H9 (cell line): ENCODE data around the gene BMERB1. TPM values are rescaled to one million over a fixed set of nuclear protein-coding genes. Genes with fewer than 3 reads are reported as not detected.

ENCODE experiments used
- DNase-seq: peaks from one replicate; pipeline ENCODE4 v3.0.0-alpha.2; 2017
- H2AFZ ChIP-seq: one replicate; pipeline ENCODE4 v1.6.1; 2013; ENCODE audit warnings: mild to moderate bottlenecking, low read length, control low read depth, moderate library complexity
- H2AK5ac ChIP-seq: 2 replicates; pipeline ENCODE4 v1.6.1; 2013; ENCODE audit warnings: low read length, control low read depth, mixed read lengths; ENCODE audit not compliant: insufficient read length
- H2BK120ac ChIP-seq: one replicate; pipeline ENCODE4 v1.6.1; 2013; ENCODE audit warnings: low read depth, mild to moderate bottlenecking, low read length, control low read depth, inconsistent platforms; ENCODE audit not compliant: poor library complexity, severe bottlenecking
- H2BK12ac ChIP-seq: 2 replicates; pipeline ENCODE4 v1.6.1; 2013; ENCODE audit warnings: low read length, control low read depth, mixed read lengths, low read depth; ENCODE audit not compliant: insufficient read length
- H2BK15ac ChIP-seq: 2 replicates; pipeline ENCODE4 v1.6.1; 2013; ENCODE audit warnings: low read depth, low read length, control low read depth
- H2BK20ac ChIP-seq: one replicate; pipeline ENCODE4 v1.6.1; 2013; ENCODE audit warnings: low read depth, mild to moderate bottlenecking, low read length, control low read depth, inconsistent platforms; ENCODE audit not compliant: poor library complexity, severe bottlenecking
- H2BK5ac ChIP-seq: 2 replicates; pipeline ENCODE4 v1.6.1; 2013; ENCODE audit warnings: low read length, control low read depth, mixed read lengths; ENCODE audit not compliant: insufficient read length
- H3K14ac ChIP-seq: 2 replicates; pipeline ENCODE4 v1.6.1; 2013; ENCODE audit warnings: low read length, control low read depth; ENCODE audit not compliant: insufficient read depth
- H3K18ac ChIP-seq: 2 replicates; pipeline ENCODE4 v1.6.1; 2013; ENCODE audit warnings: low read depth, mild to moderate bottlenecking, mixed read lengths, low read length, control low read depth; ENCODE audit not compliant: insufficient read length
- H3K23ac ChIP-seq: 2 replicates; pipeline ENCODE4 v1.6.1; 2013; ENCODE audit warnings: low read length, control low read depth, mixed read lengths, low read depth; ENCODE audit not compliant: insufficient read length
- H3K23me2 ChIP-seq: 2 replicates; pipeline ENCODE4 v1.6.1; 2013; ENCODE audit warnings: low read depth, mild to moderate bottlenecking, mixed read lengths, low read length, control low read depth; ENCODE audit not compliant: insufficient read length, poor library complexity, severe bottlenecking
- H3K27ac ChIP-seq: 2 replicates; pipeline ENCODE4 v1.5.1; 2013; ENCODE audit warnings: low read length, control low read depth, mixed read lengths, low read depth; ENCODE audit not compliant: insufficient read length
- H3K27me3 ChIP-seq: 2 replicates; pipeline ENCODE4 v1.6.1; 2013; ENCODE audit warnings: low read length, control low read depth, inconsistent platforms; ENCODE audit not compliant: insufficient read depth
- H3K4ac ChIP-seq: 2 replicates; pipeline ENCODE4 v1.6.1; 2013; ENCODE audit warnings: low read depth, mild to moderate bottlenecking, control low read depth, inconsistent platforms, low read length, moderate library complexity
- H3K4me1 ChIP-seq: 2 replicates; pipeline ENCODE4 v1.6.1; 2013; ENCODE audit warnings: low read length, control low read depth, inconsistent platforms; ENCODE audit not compliant: insufficient read depth
- H3K4me2 ChIP-seq: 2 replicates; pipeline ENCODE4 v1.6.1; 2013; ENCODE audit warnings: low read length, control low read depth, mixed read lengths; ENCODE audit not compliant: insufficient read length, insufficient read depth
- H3K56ac ChIP-seq: 2 replicates; pipeline ENCODE4 v1.6.1; 2013; ENCODE audit warnings: low read depth, mild to moderate bottlenecking, mixed read lengths, low read length, control low read depth; ENCODE audit not compliant: insufficient read length
- H3K79me1 ChIP-seq: 2 replicates; pipeline ENCODE4 v1.6.1; 2013; ENCODE audit warnings: low read depth, mild to moderate bottlenecking, moderate library complexity, low read length, control low read depth, inconsistent platforms; ENCODE audit not compliant: insufficient read depth, poor library complexity, severe bottlenecking
- H3K79me2 ChIP-seq: 2 replicates; pipeline ENCODE4 v1.6.1; 2013; ENCODE audit warnings: low read length, control low read depth, inconsistent platforms; ENCODE audit not compliant: insufficient read depth
- H3K9ac ChIP-seq: 2 replicates; pipeline ENCODE4 v1.6.1; 2013; ENCODE audit warnings: low read length, control low read depth, mixed read lengths; ENCODE audit not compliant: insufficient read length; ENCODE audit errors: extremely low read depth
- H3K9me3 ChIP-seq: one replicate; pipeline ENCODE4 v1.6.1; 2013; ENCODE audit warnings: low read depth, low read length, inconsistent platforms; ENCODE audit not compliant: control insufficient read depth
- H3T11ph ChIP-seq: one replicate; pipeline ENCODE4 v1.6.1; 2013; ENCODE audit warnings: mild to moderate bottlenecking, low read length, control low read depth, inconsistent platforms
- H4K20me1 ChIP-seq: one replicate; pipeline ENCODE4 v1.6.1; 2013; ENCODE audit not compliant: control insufficient read depth, insufficient read length, insufficient read depth
- H4K5ac ChIP-seq: 2 replicates; pipeline ENCODE4 v1.6.1; 2013; ENCODE audit warnings: low read depth, mild to moderate bottlenecking, mixed read lengths, low read length, control low read depth; ENCODE audit not compliant: insufficient read length
- H4K8ac ChIP-seq: replicated peaks from 2 replicates; pipeline ENCODE4 v1.6.1; 2013; ENCODE audit warnings: low read length, control low read depth, mixed read lengths, low read depth; ENCODE audit not compliant: insufficient read length
- H4K91ac ChIP-seq: 2 replicates; pipeline ENCODE4 v1.6.1; 2013; ENCODE audit warnings: low read depth, mild to moderate bottlenecking, moderate library complexity, mixed read lengths, low read length, control low read depth; ENCODE audit not compliant: insufficient read length
- H3K27ac Mint-ChIP-seq, 3 experiments: 2 replicates in 2 of 3; 3 replicates in 1 of 3; pipeline ENCODE4 v1.8.0; 2020 to 2021; ENCODE audit warnings: mixed read lengths in 3 of 3, mild to moderate bottlenecking in 1 of 3, moderate library complexity in 1 of 3
- H3K27me3 Mint-ChIP-seq: 2 replicates; pipeline ENCODE4 v1.8.0; 2021; ENCODE audit warnings: low read depth, mild to moderate bottlenecking, moderate library complexity, mixed read lengths
- H3K36me3 Mint-ChIP-seq, 3 experiments: 2 replicates in 2 of 3; 3 replicates in 1 of 3; pipeline ENCODE4 v1.8.0; 2020 to 2021; ENCODE audit warnings: low read depth in 3 of 3, mixed read lengths in 3 of 3; ENCODE audit not compliant: insufficient read depth in 1 of 3
- H3K4me1 Mint-ChIP-seq, 2 experiments: 2 replicates each; pipeline ENCODE4 v1.8.0; 2020; ENCODE audit warnings: mixed read lengths in 2 of 2
- H3K4me3 Mint-ChIP-seq, 2 experiments: 2 replicates in 1 of 2; 3 replicates in 1 of 2; pipeline ENCODE4 v1.8.0; 2020 to 2021; ENCODE audit warnings: mild to moderate bottlenecking in 2 of 2, mixed read lengths in 2 of 2, moderate library complexity in 1 of 2
- H3K9me3 Mint-ChIP-seq, 2 experiments: 2 replicates in 1 of 2; 3 replicates in 1 of 2; pipeline ENCODE4 v1.8.0; 2020; ENCODE audit warnings: mild to moderate bottlenecking in 2 of 2, mixed read lengths in 2 of 2, moderate library complexity in 1 of 2
- WGBS: extraction: QIAGEN DNeasy Blood & Tissue Kit; methylation state at CpG from one replicate; pipeline ENCODE4 v1.1.7; 2013; ENCODE audit warnings: missing lambda C conversion rate, low lambda C conversion rate, mixed read lengths; ENCODE audit not compliant: insufficient read length; ENCODE audit errors: extremely low coverage; 5-methylcytosine and 5-hydroxymethylcytosine counted together
- total RNA-seq: library from RNA; stranded (reverse); gene quantifications from 2 replicates; pipeline ENCODE4 v1.2.1, GENCODE V29; 2021
- TF ChIP-seq, protein P1 (sequence below): fragments of 200-600 bp; sonication (generic); conservative IDR thresholded peaks from 3 replicates; pipeline ENCODE4 v1.8.0; 2021; ENCODE audit warnings: antibody characterized with exemption, mild to moderate bottlenecking

The BMERB1 gene
- total RNA-seq, 1 experiment from 2014 or later: 19.5 TPM

DNA sequence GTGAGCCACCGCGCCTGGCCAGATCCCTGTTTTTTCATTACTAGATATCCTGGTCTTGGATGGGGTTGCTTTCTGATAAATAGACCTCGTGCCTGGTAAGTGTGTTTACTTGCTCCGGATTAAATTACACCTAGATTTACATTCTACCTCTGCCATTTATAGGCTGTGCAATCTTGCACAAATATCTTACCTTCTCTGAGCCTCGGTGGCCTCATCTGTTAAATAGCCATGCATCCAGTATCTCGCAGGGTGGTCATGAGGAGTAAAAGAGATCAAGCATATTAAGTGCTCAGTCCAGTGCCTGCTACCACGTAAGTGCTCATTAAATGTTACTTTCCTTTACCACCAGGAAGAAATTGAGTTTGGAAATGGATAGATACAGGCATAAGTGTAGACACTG, 98.4 kb downstream of the BMERB1 start:
- Histone ChIP-seq H3K56ac (no peak overlapping the region), H3K79me2 (no peaks in the 10 kb centered on the region), H2BK120ac (no peak overlapping the region), H2BK5ac (no peak overlapping the region), H2BK12ac (no peak overlapping the region), H3K14ac (no peak overlapping the region), H3K23ac (no peak overlapping the region), H3K4me1 (no peaks in the 10 kb centered on the region), H3K4me2 (no peak overlapping the region), H4K20me1 (no peaks in the 10 kb centered on the region), H2BK15ac (no peak overlapping the region), H4K91ac (no peak overlapping the region), H3T11ph (no peak overlapping the region), H3K9ac (no peak overlapping the region), H2AK5ac (no peak overlapping the region), H4K5ac (no peak overlapping the region), H3K18ac (no peak overlapping the region), H3K27me3 (no peaks in the 10 kb centered on the region), H3K27ac (no peak overlapping the region), H3K9me3 (no peaks in the 10 kb centered on the region), H4K8ac (no peak overlapping the region), H2AFZ (no peak overlapping the region), H3K4ac (no peak overlapping the region), H3K79me1 (no peaks in the 10 kb centered on the region), H2BK20ac (no peak overlapping the region), H3K23me2 (no peaks in the 10 kb centered on the region)
- Mint-ChIP-seq H3K27me3 (no peaks in the 10 kb centered on the region), H3K27ac (no peak overlapping the region), H3K4me1 (no peaks in the 10 kb centered on the region), H3K4me3 (no peak overlapping the region), H3K36me3 (no peaks in the 10 kb centered on the region; a peak in 1 of 7 replicates), H3K9me3 (no peaks in the 10 kb centered on the region)
- no peak for DNase-seq
- TF ChIP-seq, protein P1, sequence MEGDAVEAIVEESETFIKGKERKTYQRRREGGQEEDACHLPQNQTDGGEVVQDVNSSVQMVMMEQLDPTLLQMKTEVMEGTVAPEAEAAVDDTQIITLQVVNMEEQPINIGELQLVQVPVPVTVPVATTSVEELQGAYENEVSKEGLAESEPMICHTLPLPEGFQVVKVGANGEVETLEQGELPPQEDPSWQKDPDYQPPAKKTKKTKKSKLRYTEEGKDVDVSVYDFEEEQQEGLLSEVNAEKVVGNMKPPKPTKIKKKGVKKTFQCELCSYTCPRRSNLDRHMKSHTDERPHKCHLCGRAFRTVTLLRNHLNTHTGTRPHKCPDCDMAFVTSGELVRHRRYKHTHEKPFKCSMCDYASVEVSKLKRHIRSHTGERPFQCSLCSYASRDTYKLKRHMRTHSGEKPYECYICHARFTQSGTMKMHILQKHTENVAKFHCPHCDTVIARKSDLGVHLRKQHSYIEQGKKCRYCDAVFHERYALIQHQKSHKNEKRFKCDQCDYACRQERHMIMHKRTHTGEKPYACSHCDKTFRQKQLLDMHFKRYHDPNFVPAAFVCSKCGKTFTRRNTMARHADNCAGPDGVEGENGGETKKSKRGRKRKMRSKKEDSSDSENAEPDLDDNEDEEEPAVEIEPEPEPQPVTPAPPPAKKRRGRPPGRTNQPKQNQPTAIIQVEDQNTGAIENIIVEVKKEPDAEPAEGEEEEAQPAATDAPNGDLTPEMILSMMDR: no peak
- no CpG with 5 or more reads among the region's 7 CpGs for WGBS
